ENCODE data around the gene PPP1R13B.

- TF ChIP-seq CTCF (IDR thresholded peaks at IDR 0.05): no peak
- TF ChIP-seq POLR2A (IDR thresholded peaks at IDR 0.05): no peak
Measured at GRCh38 chr14:103828315-103828967, 18.9 kb downstream of the PPP1R13B start.

Measured in heart left ventricle (tissue), 13 donors.